B cell (primary cell): Measurements from ENCODE around the gene CFD. TPM values are rescaled to one million over a fixed set of nuclear protein-coding genes. Genes with fewer than 3 reads are reported as not detected.
A peak's percentile ranks its signal among the peaks of the same experiment; 100 is the strongest.

Experiments used
- ATAC-seq: fragments of 200-7000 bp; cut with Tn5 transposase; one replicate; pipeline ENCODE4 v1.10.0; 2021; ENCODE audit warnings: low read depth, mild to moderate bottlenecking, moderate number of reproducible peaks, moderate library complexity
- CTCF ChIA-PET: fragments of 350-600 bp; sonication (Branson Sonifier 250); formaldehyde crosslinking; loops from one replicate; lab custom pipeline; 2021; ENCODE audit warnings: antibody characterized with exemption, inconsistent platforms; lab: Charles Lee
- POLR2A ChIA-PET: fragments of 350-600 bp; sonication (Branson Sonifier 250); formaldehyde crosslinking; loops from one replicate; lab custom pipeline; 2021; ENCODE audit warnings: antibody characterized with exemption; lab: Charles Lee
- DNase-seq: peaks from one replicate; pipeline ENCODE4 v3.0.0; 2013
- H2AFZ ChIP-seq: 2 replicates; pipeline ENCODE4 v1.6.1; 2012; ENCODE audit warnings: mild to moderate bottlenecking, low read depth, low read length; ENCODE audit not compliant: insufficient read depth, poor library complexity, severe bottlenecking
- H3K27ac ChIP-seq, 2 donors: 1 replicate in 1 of 2; 2 replicates in 1 of 2; pipeline ENCODE4 v1.5.1; 2012 to 2013; ENCODE audit warnings: low read length in 2 of 2, mild to moderate bottlenecking in 2 of 2, moderate library complexity in 1 of 2
- H3K27me3 ChIP-seq, 4 experiments: fragments of 200-600 bp in 1 of 4; sonication (generic) in 1 of 4; replicated peaks in 1 of 4; 1 replicate in 2 of 4; 2 replicates in 2 of 4; pipeline versions ENCODE4 v1.6.1 to v1.7.0; 2013 to 2016; ENCODE audit warnings: low read length in 3 of 4, mild to moderate bottlenecking in 2 of 4, mixed read lengths in 1 of 4, moderate library complexity in 1 of 4; ENCODE audit not compliant: insufficient read depth in 4 of 4, control insufficient read depth in 3 of 4; ENCODE audit errors: control extremely low read depth in 1 of 4
- H3K36me3 ChIP-seq, 2 experiments: replicated peaks in 1 of 2; 1 replicate in 1 of 2; 2 replicates in 1 of 2; pipeline versions ENCODE4 v1.6.1 to v1.7.1; 2013; ENCODE audit warnings: low read length in 1 of 2; ENCODE audit not compliant: insufficient read depth in 2 of 2, control insufficient read depth in 1 of 2; ENCODE audit errors: control extremely low read depth in 1 of 2, extremely low read depth in 1 of 2
- H3K4me1 ChIP-seq, 2 donors: fragments of 200-600 bp in 1 of 2; sonication (generic) in 1 of 2; 1 replicate in 1 of 2; 2 replicates in 1 of 2; pipeline versions ENCODE4 v1.5.1 to v1.6.1; 2013 to 2017; ENCODE audit warnings: low read length in 2 of 2; ENCODE audit not compliant: control insufficient read depth in 2 of 2, insufficient read depth in 2 of 2
- H3K4me2 ChIP-seq: replicated peaks from 2 replicates; pipeline ENCODE3; 2012; ENCODE audit warnings: mild to moderate bottlenecking, low read depth, low read length; ENCODE audit not compliant: poor library complexity, severe bottlenecking
- H3K4me3 ChIP-seq, 5 experiments: fragments of 200-600 bp in 1 of 5; sonication (generic) in 1 of 5; 1 replicate in 3 of 5; 2 replicates in 2 of 5; pipeline versions ENCODE4 v1.5.1 to v1.7.0; 2011 to 2016; ENCODE audit warnings: low read length in 4 of 5, mild to moderate bottlenecking in 4 of 5, low read depth in 2 of 5, control low read depth in 1 of 5, moderate library complexity in 1 of 5; ENCODE audit not compliant: insufficient read depth in 1 of 5; ENCODE audit errors: control extremely low read depth in 1 of 5, extremely low read depth in 1 of 5
- H3K79me2 ChIP-seq: fragments of 200-600 bp; sonication (generic); one replicate; pipeline ENCODE4 v1.6.0; 2016; ENCODE audit warnings: low read length; ENCODE audit not compliant: control insufficient read depth, insufficient read depth
- H3K9ac ChIP-seq: fragments of 200-600 bp; sonication (generic); 2 replicates; pipeline ENCODE4 v1.6.1; 2017; ENCODE audit warnings: mild to moderate bottlenecking, low read length, moderate library complexity
- H3K9me3 ChIP-seq, 3 donors: one replicate each; pipeline versions ENCODE4 v1.6.1 to v1.7.1; 2013; ENCODE audit warnings: low read length in 2 of 3; ENCODE audit not compliant: control insufficient read depth in 2 of 3, insufficient read depth in 1 of 3; ENCODE audit errors: control extremely low read depth in 1 of 3
- H4K20me1 ChIP-seq: 2 replicates; pipeline ENCODE4 v1.6.0; 2012; ENCODE audit warnings: mild to moderate bottlenecking, low read length; ENCODE audit not compliant: insufficient read depth, control insufficient read depth, poor library complexity, severe bottlenecking
- H3K27ac Mint-ChIP-seq: one replicate; pipeline ENCODE4 v1.8.0; 2021; ENCODE audit warnings: mixed read lengths
- H3K27me3 Mint-ChIP-seq: one replicate; pipeline ENCODE4 v1.8.0; 2021; ENCODE audit warnings: mixed read lengths
- H3K4me1 Mint-ChIP-seq: one replicate; pipeline ENCODE4 v1.8.0; 2021; ENCODE audit warnings: mixed read lengths
- H3K4me3 Mint-ChIP-seq: one replicate; pipeline ENCODE4 v1.8.0; 2021; ENCODE audit warnings: mixed read lengths
- H3K9me3 Mint-ChIP-seq: one replicate; pipeline ENCODE4 v1.8.0; 2022; ENCODE audit warnings: mixed read lengths; ENCODE audit not compliant: insufficient read depth
- EZH2 ChIP-seq: IDR thresholded peaks from 2 replicates; pipeline ENCODE4 v1.6.1; 2012; ENCODE audit warnings: borderline replicate concordance, low read depth, mild to moderate bottlenecking, moderate library complexity, low read length; ENCODE audit not compliant: insufficient read depth, poor library complexity, severe bottlenecking
- WGBS: methylation state at CpG from one replicate; pipeline ENCODE4 v1.1.5; 2013; ENCODE audit warnings: missing lambda C conversion rate; ENCODE audit not compliant: insufficient coverage; 5-methylcytosine and 5-hydroxymethylcytosine counted together
- intact Hi-C: fragments of 100-400 bp; cut with micrococcal nuclease; formaldehyde crosslinking; loops from one replicate; pipeline ENCODE4 v1.10.0; 2022
- polyA plus RNA-seq: library from polyadenylated mRNA; depleted of rRNA; stranded (reverse); fragments of >200 nt; gene quantifications from 2 replicates; pipeline ENCODE4 v1.2.3, GENCODE V29; 2012
- total RNA-seq, 2 donors: library from RNA; stranded (reverse); fragments of 120-200 nt in 1 of 2; gene quantifications; 1 replicate in 1 of 2; 2 replicates in 1 of 2; pipeline versions ENCODE4 v1.2.3 to v1.2.4, GENCODE V29; 2013 to 2022
- TF ChIP-seq, protein P1 (sequence below): fragments of 200-600 bp; IDR thresholded peaks from one replicate; pipeline ENCODE4 v1.8.0; 2022; ENCODE audit warnings: antibody characterized with exemption, mild to moderate bottlenecking

The CFD gene
- total and polyA plus RNA-seq, 2 donors (not counting 1 experiment from before 2014, with no cell fraction given), result 0.79 to 6.6 TPM

DNA sequence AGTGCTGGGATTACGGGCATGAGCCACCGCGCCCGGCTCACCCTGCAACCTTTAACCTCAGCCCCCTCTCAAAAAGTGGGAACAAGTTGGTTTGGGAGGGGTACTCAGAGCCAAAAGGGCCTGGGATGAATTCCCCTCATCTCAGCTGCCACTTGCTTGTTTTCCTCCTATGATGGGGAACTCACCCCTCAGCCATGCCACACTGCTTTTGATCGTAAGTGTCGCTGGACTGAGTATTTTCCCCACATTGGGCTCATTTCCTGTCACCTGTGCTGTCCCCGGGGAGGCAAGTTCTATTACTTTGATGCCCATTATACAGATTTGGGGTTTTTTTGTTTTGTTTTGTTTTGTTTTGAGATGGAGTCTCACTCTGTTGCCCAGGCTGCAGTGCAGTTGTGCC lies 47.0 kb downstream of the CFD start:
- ChIA-PET POLR2A (interaction anchor here (0.7 to 5.7 kb wide), 6 partner anchors 10 to 181 kb away, joined by 3 to 56 read pairs (median 4); partner anchors contain the start of genes MED16 and RNU6-9), CTCF (interaction anchor here (0.9 to 6.3 kb wide), 9 partner anchors 10 to 78 kb away, joined by 3 to 46 read pairs (median 5); partner anchors contain the start of genes KISS1R, MED16, RNU6-9 and WDR18)
- intact Hi-C loops, result loop anchor here (5.0 kb wide), 1 partner anchor 356 kb away; no protein-coding TSS in a partner anchor
- Histone ChIP-seq H3K4me2 (peak overlapping the region; percentile 92), H3K4me1 (peaks cover 50 to 59% of the 10 kb centered on the region in 2 donors), H3K4me3 (peak overlapping the region in 2 of 5 experiments; percentile 2 to 38), H3K9me3 (peaks cover 0 to 10% (median 0%) of the 10 kb centered on the region in 3 donors), H4K20me1 (peaks cover 29% of the 10 kb centered on the region), H3K27ac (peak overlapping the region; percentile 97 to 99), H3K79me2 (peaks cover 76% of the 10 kb centered on the region), H3K27me3 (no peaks in the 10 kb centered on the region), H3K36me3 (peaks cover 0 to 26% of the 10 kb centered on the region in 2 experiments), H2AFZ (no peak overlapping the region), H3K9ac (peak overlapping the region; percentile 27)
- Mint-ChIP-seq H3K4me1 (peaks cover 54% of the 10 kb centered on the region), H3K27ac (peak overlapping the region; percentile 100), H3K27me3 (no peaks in the 10 kb centered on the region), H3K9me3 (no peaks in the 10 kb centered on the region), H3K4me3 (peak overlapping the region; percentile 85)
- TF ChIP-seq, protein P1, sequence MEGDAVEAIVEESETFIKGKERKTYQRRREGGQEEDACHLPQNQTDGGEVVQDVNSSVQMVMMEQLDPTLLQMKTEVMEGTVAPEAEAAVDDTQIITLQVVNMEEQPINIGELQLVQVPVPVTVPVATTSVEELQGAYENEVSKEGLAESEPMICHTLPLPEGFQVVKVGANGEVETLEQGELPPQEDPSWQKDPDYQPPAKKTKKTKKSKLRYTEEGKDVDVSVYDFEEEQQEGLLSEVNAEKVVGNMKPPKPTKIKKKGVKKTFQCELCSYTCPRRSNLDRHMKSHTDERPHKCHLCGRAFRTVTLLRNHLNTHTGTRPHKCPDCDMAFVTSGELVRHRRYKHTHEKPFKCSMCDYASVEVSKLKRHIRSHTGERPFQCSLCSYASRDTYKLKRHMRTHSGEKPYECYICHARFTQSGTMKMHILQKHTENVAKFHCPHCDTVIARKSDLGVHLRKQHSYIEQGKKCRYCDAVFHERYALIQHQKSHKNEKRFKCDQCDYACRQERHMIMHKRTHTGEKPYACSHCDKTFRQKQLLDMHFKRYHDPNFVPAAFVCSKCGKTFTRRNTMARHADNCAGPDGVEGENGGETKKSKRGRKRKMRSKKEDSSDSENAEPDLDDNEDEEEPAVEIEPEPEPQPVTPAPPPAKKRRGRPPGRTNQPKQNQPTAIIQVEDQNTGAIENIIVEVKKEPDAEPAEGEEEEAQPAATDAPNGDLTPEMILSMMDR, result no peak
- TF ChIP-seq EZH2, result no peak
- peak; percentile 80 for DNase-seq
- WGBS, result no CpG with 5 or more reads among the region's 7 CpGs
- no peak for ATAC-seq

- Histone ChIP-seq H3K4me2 (peak overlapping the region; percentile 92), H3K4me3 (peak overlapping the region in 4 of 5 experiments; percentile 6 to 38 (median 28)), H3K27ac (peak overlapping the region; percentile 97 to 99), H3K9me3 (peaks cover 0 to 12% (median 0%) of the 10 kb centered on the region in 3 donors), H3K36me3 (peaks cover 0 to 17% of the 10 kb centered on the region in 2 experiments), H3K4me1 (peaks cover 52 to 65% of the 10 kb centered on the region in 2 donors), H3K79me2 (peaks cover 75% of the 10 kb centered on the region), H4K20me1 (peaks cover 21% of the 10 kb centered on the region), H2AFZ (no peak overlapping the region), H3K9ac (peak overlapping the region; percentile 27), H3K27me3 (no peaks in the 10 kb centered on the region)
- Mint-ChIP-seq H3K4me3 (peak overlapping the region; percentile 85), H3K27me3 (no peaks in the 10 kb centered on the region), H3K9me3 (no peaks in the 10 kb centered on the region), H3K27ac (peak overlapping the region; percentile 100), H3K4me1 (peaks cover 52% of the 10 kb centered on the region)
- 54% methylated on average over 11 of the region's 14 CpGs for WGBS
- ATAC-seq (peak; percentile 28), DNase-seq (peak; percentile 86)
- TF ChIP-seq, protein P1, result no peak
- TF ChIP-seq EZH2, result no peak
- intact Hi-C loops, result loop anchor here (5.0 kb wide), 1 partner anchor 355 kb away; no protein-coding TSS in a partner anchor
- POLR2A ChIA-PET, result interaction anchor here (0.6 to 5.7 kb wide), 9 partner anchors 11 to 1179 kb away, joined by 3 to 56 read pairs (median 6); partner anchors contain the start of genes MED16 and RNU6-9
- CTCF ChIA-PET, result interaction anchor here (0.7 to 6.3 kb wide), 10 partner anchors 9 to 136 kb away, joined by 3 to 46 read pairs (median 4); partner anchors contain the start of genes KISS1R, MED16, RNU6-9 and WDR18
Observed at GRCh38 chr19:907183-907853, 47.9 kb downstream of the CFD start.
